Bronchial epithelial cell (primary cell): ENCODE data around the gene TMEM40. TPM values are rescaled to one million over a fixed set of nuclear protein-coding genes. Genes with fewer than 3 reads are reported as not detected.

Experiments used
- DNase-seq: peaks from one replicate; pipeline ENCODE4 v3.0.0-alpha.2; 2010; ENCODE audit warnings: low read depth
- FAIRE-seq: peaks from 2 replicates; lab custom pipeline; 2011; peaks lifted over from hg19 to GRCh38; lab: Jason Lieb, UNC
- H3K27me3 ChIP-seq: 2 replicates; pipeline ENCODE4 v1.5.1; 2011; ENCODE audit warnings: low read length; ENCODE audit not compliant: control insufficient read depth, insufficient read depth
- H3K36me3 ChIP-seq: 2 replicates; pipeline ENCODE4 v1.5.1; 2011; ENCODE audit warnings: low read length; ENCODE audit not compliant: control insufficient read depth, insufficient read depth
- H3K4me3 ChIP-seq: 2 replicates; pipeline ENCODE4 v1.5.1; 2011; ENCODE audit warnings: mild to moderate bottlenecking, low read depth, low read length, control low read depth
- total RNA-seq: library from RNA; depleted of rRNA; stranded (reverse); fragments of >200 nt; gene quantifications from 2 replicates; pipeline ENCODE4 v1.2.1, GENCODE V29; 2014
- TF ChIP-seq, protein P1 (sequence below): IDR thresholded peaks from 2 replicates; pipeline ENCODE4 v1.5.1; 2011; ENCODE audit warnings: mild to moderate bottlenecking, moderate library complexity, low read length, control low read depth, inconsistent platforms; ENCODE audit not compliant: insufficient read depth, severe bottlenecking

Gene TMEM40
- total RNA-seq, 1 donor from 2014 or later: 19.0 TPM

- Histone ChIP-seq H3K27me3 (no peaks in the 10 kb centered on the region), H3K4me3 (no peak overlapping the region), H3K36me3 (peaks cover 28% of the 10 kb centered on the region)
- DNase-seq: no peak
- FAIRE-seq: no peak
- TF ChIP-seq, protein P1, sequence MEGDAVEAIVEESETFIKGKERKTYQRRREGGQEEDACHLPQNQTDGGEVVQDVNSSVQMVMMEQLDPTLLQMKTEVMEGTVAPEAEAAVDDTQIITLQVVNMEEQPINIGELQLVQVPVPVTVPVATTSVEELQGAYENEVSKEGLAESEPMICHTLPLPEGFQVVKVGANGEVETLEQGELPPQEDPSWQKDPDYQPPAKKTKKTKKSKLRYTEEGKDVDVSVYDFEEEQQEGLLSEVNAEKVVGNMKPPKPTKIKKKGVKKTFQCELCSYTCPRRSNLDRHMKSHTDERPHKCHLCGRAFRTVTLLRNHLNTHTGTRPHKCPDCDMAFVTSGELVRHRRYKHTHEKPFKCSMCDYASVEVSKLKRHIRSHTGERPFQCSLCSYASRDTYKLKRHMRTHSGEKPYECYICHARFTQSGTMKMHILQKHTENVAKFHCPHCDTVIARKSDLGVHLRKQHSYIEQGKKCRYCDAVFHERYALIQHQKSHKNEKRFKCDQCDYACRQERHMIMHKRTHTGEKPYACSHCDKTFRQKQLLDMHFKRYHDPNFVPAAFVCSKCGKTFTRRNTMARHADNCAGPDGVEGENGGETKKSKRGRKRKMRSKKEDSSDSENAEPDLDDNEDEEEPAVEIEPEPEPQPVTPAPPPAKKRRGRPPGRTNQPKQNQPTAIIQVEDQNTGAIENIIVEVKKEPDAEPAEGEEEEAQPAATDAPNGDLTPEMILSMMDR: no peak
Observed at GRCh38 chr3:12743583-12743982, 15.5 kb downstream of the TMEM40 start.

DNA sequence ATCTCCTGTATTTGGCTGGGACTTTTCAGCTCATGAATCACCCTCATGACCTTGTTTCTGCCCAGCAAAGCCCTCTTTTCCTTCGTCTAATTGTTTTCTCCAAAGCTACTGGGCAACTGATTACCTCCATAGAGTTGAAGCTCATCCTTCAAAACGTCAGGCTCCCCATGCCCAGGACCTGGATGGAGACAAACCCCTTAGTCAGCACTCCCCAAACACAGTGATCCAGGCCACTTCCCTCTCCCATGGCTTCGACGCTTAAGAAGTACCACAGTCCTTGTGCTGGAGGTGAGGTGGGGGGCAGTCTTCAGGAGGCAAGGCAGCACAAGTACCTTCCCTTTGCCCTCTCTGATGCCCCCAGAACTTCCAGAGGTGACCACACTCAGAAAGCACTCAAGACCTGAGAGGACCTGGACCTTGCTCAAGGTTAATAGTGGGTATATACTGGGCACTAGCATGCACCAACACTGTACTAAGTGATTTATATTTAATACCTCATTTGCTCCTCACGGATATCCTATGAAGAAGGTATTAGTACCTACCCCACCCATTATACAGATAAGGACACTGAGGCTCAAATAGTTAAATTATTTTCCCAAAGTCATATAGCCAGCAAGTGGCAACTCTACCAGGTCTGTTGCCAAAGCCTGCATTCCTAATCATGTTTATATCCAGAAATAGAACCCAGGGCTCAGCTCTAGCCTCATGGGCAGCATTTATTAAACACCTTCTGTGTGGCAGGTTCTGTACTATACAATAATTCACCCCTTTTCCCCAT, 16.5 kb downstream of the TMEM40 start:
- no peak overlapping the region for H3K4me3 ChIP-seq
- FAIRE-seq: no peak
- TF ChIP-seq, protein P1: no peak
- DNase-seq: no peak
- no peaks in the 10 kb centered on the region for H3K27me3 ChIP-seq
- H3K36me3 ChIP-seq: peaks cover 31% of the 10 kb centered on the region

DNA sequence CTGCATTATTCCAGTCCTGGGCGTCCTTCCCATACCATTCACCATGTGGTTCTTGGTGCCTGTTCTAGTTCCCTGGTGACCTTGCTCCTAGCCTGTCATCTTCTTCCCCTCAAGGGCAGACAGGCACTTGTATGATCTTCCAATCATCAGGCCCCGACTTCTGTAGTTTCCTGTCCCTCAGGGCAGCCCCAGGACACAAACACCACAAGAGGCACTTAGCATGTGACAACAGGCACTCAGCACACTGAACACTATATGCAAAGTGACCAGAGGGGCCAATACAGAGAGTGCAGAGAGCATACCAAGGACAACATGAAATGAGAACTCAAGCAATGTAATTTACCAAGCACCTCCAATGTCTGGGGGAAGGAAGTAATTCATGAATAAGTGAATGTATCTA, 17.9 kb downstream of the TMEM40 start:
- TF ChIP-seq, protein P1: no peak
- FAIRE-seq (no peak), DNase-seq (no peak)
- Histone ChIP-seq H3K36me3 (peaks cover 28% of the 10 kb centered on the region), H3K4me3 (no peak overlapping the region), H3K27me3 (no peaks in the 10 kb centered on the region)

GRCh38 chr3:12737833-12738232, 21.2 kb downstream of the TMEM40 start:
- Histone ChIP-seq H3K36me3 (peaks cover 38% of the 10 kb centered on the region), H3K4me3 (no peak overlapping the region), H3K27me3 (no peaks in the 10 kb centered on the region)
- no peak for FAIRE-seq
- TF ChIP-seq, protein P1: no peak
- DNase-seq: no peak

DNA sequence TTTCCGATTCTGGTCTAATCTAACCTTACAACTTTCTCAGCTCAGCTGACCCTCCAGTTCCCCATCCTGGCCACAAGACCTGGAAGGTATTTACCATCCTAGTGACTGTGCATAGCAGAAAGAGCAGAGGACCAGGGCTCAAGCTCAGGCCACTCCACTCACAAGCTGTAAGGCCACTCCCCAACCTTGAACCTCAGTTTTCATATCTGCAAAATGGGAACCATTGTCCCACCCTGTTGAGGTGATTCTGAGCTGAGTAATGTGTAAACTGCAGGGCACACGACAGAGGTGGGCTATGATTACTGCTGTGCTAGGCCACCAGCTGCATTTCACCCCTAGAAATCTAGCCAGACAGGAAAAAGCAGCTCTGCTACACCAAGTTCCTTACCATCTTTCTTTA, 21.7 kb downstream of the TMEM40 start:
- no peak for FAIRE-seq
- no peak overlapping the region for H3K4me3 ChIP-seq
- no peaks in the 10 kb centered on the region for H3K27me3 ChIP-seq
- no peak for DNase-seq
- TF ChIP-seq, protein P1: no peak
- H3K36me3 ChIP-seq: peaks cover 37% of the 10 kb centered on the region

DNA sequence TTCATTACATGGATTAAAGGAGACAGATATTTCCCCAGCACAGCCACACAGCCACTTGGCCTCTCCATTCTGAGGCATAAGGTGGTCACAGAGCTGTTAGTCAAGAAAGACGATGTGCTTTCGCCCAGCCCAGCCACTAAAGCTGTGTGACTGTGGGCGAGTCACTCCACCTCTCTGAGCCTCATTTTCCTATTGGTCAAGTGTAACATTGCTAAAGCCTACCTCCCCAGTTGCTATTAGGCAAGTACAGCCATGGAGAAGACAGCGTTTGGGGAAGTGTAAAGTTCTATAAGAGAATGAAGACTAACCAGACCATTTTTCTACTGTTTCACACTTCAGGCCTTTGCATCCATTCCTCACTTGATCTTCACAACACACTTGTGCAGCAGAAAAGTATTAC, 24.1 kb downstream of the TMEM40 start:
- DNase-seq (no peak), FAIRE-seq (no peak)
- H3K27me3 ChIP-seq: no peaks in the 10 kb centered on the region
- TF ChIP-seq, protein P1: no peak
- no peak overlapping the region for H3K4me3 ChIP-seq
- peaks cover 28% of the 10 kb centered on the region for H3K36me3 ChIP-seq
